SJCRH30 (cell line): ENCODE data around the gene ETV4. TPM values are rescaled to one million over a fixed set of nuclear protein-coding genes. Genes with fewer than 3 reads are reported as not detected.

Experiments used
- DNase-seq, 2 experiments: peaks; one replicate each; pipeline ENCODE4 v3.0.0-alpha.2; 2015 to 2020
- H3K27ac ChIP-seq: fragments of 250-450 bp; sonication (Bioruptor Pico); 2 replicates; pipeline ENCODE4 v1.5.1; 2020; ENCODE audit warnings: mild to moderate bottlenecking, moderate library complexity
- H3K27me3 ChIP-seq: fragments of 250-450 bp; sonication (Bioruptor Pico); 2 replicates; pipeline ENCODE4 v1.5.1; 2020; ENCODE audit warnings: mild to moderate bottlenecking, moderate library complexity
- H3K36me3 ChIP-seq: fragments of 250-450 bp; sonication (Bioruptor Pico); 2 replicates; pipeline ENCODE4 v1.5.1; 2020; ENCODE audit warnings: mild to moderate bottlenecking, moderate library complexity
- H3K4me1 ChIP-seq: fragments of 250-450 bp; sonication (Bioruptor Pico); 2 replicates; pipeline ENCODE4 v1.5.1; 2020; ENCODE audit warnings: mild to moderate bottlenecking, moderate library complexity
- H3K4me3 ChIP-seq: fragments of 250-450 bp; sonication (Bioruptor Pico); 2 replicates; pipeline ENCODE4 v1.5.1; 2020; ENCODE audit warnings: mild to moderate bottlenecking, moderate library complexity
- H3K9me3 ChIP-seq: fragments of 250-450 bp; sonication (Bioruptor Pico); replicated peaks from 2 replicates; pipeline ENCODE4 v1.5.1; 2020; ENCODE audit warnings: mild to moderate bottlenecking, moderate library complexity
- total RNA-seq: library from RNA; depleted of rRNA; stranded (reverse); fragments of >200 nt; shearing (Covaris generic); gene quantifications from 2 replicates; pipeline ENCODE4 v1.2.3, GENCODE V29; 2014

ETV4 gene
- total RNA-seq, 1 experiment from 2014 or later: 70.0 TPM

DNA sequence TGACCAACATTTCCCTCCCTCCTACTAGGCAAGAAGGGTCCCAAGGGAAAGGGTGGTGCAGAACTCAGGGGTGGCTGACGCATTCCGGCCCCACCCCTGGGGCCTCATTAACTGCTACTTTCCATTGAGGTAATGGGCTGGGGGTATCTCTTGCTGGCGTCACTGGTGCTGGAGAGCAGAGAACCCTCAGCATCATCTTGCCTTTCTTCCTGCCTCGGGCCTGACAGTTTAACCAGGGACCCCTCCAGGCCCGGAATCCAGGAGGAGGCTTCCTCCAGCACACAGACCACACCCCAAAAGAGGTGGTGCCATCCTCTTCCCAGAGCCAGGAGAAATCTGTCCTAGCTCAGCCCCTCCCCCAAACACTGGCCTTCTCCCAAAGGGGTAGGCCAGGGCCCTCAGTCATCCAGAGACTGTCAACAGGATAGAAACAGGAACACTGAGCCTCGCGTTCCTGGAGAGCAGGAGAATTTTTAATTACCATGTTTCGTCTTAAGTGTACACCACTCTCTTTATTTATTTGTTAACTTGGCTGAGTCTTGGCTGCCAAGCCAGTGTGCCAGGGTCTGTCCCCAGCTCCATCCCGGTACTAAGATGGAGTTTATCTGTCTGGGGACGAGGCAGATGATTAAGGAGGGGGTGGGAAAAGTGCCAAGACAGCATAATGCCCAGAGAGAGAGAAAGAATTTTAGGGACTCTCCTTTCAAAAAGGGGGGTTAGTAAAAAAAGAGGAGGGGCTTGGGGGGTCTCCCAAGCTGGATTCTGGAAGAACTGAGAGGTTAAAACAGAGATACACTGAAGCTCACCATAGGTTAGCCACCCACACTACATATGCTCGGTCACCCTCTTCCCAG lies 5.1 kb downstream of the ETV4 start:
- Histone ChIP-seq H3K4me1 (peaks cover 23% of the 10 kb centered on the region), H3K27me3 (no peaks in the 10 kb centered on the region), H3K36me3 (no peaks in the 10 kb centered on the region), H3K4me3 (no peak overlapping the region), H3K27ac (no peak overlapping the region), H3K9me3 (no peaks in the 10 kb centered on the region)
- no peak for DNase-seq

DNA sequence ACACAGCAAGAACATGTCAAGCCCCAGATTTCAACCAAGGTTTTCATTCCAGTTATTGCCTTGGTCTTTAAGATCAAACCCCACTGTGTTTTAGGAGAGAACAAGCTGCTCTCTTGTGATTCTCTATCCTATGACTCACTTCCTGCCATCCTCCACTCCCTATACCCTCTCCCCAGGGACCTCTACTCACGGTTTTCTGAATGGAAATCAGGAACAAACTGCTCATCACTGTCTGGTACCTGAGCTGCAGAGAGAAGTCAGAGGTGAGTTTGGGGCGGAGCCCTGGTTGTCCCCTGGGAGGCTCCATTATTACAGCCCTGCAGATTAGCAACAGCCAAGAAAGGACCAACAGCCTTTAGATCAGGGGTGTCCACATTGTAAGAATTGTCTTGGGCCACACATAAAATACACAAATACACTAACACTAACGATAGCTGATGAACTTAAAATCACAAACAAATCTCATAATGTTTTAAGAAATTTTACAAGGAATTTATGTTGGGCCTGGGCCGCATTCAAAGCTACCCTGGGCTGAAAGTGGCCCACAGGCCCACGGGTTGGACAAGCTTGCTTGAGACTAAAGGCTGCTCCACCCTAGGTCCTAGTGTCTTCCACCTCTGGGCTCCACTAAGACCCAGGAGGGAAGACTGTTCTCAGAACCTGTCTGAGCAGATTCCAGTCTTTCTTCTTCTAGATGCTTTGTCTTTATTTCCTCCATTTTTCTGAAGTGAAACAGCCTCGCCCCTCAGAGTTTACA lies 9.7 kb downstream of the ETV4 start:
- Histone ChIP-seq H3K27me3 (no peaks in the 10 kb centered on the region), H3K4me3 (no peak overlapping the region), H3K27ac (peak overlapping the region; percentile 26; the same call in 1 of the 2 replicates), H3K36me3 (no peaks in the 10 kb centered on the region), H3K4me1 (peaks cover 20% of the 10 kb centered on the region), H3K9me3 (no peaks in the 10 kb centered on the region)
- DNase-seq: peak; percentile 57 to 62

DNA sequence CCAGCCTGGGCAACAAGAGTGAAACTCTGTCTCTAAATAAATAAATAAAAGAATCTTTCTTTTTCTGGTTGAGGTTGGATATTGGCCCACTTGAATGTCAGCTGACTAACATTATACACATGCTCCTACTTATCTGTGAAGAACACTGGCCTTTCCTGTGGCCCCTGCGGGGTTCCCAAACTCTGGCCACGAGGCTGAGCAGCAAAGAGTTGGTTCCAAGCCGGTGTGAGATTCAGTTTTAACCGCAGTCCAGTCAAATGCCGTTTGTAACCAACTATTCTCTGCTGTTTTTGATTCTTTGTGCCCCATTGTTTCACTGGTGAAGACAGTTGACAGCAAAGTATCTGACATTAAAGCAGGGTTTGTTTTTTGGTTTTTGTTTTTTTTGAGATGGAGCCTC lies 11.2 kb downstream of the ETV4 start:
- Histone ChIP-seq H3K27ac (no peak overlapping the region), H3K27me3 (no peaks in the 10 kb centered on the region), H3K9me3 (no peaks in the 10 kb centered on the region), H3K4me1 (peaks cover 28% of the 10 kb centered on the region), H3K36me3 (no peaks in the 10 kb centered on the region), H3K4me3 (no peak overlapping the region)
- no peak for DNase-seq

DNA sequence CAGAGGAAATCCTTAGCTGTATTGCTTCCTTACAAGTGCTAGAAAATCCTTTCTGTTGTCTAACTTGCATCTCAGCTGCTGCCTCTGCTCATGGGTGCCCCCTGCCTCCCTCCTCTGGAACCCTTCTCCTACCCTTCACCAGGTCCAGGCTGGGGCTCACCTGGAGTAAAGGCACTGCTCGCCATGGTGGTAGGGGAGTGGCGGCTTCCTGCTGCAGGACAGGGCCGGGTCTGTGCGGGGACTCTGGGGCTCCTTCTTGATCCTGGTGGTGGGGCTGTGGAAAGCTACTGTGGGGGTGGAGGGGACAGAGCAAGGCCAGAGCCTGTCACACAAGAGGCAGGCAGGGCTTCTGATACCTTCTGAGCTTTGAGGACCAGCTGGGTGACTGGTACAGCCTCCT lies 12.4 kb downstream of the ETV4 start:
- Histone ChIP-seq H3K4me3 (no peak overlapping the region), H3K27me3 (no peaks in the 10 kb centered on the region), H3K4me1 (peaks cover 38% of the 10 kb centered on the region), H3K36me3 (no peaks in the 10 kb centered on the region; the same call in 1 of the 2 replicates), H3K9me3 (no peaks in the 10 kb centered on the region), H3K27ac (no peak overlapping the region)
- DNase-seq: no peak

DNA sequence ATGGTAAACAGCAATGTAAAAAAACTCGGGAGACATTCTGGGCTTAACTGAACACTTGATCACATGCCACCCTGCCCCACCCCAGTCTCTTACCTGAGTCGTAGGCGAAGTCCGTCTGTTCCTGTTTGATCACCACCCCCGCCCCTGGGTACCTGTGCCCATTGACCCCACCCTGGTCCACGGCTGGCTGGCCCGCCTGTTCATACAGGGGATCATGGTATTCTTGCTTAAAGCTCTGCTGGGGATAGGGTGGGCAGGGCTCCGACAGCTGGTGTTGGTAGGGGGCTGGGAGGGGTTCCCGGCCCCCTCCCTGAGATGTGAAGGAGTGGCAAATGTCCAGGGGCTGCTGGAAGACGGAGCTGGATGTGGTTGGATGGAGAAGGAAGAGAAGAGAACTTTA lies 13.6 kb downstream of the ETV4 start:
- Histone ChIP-seq H3K4me3 (no peak overlapping the region), H3K36me3 (no peaks in the 10 kb centered on the region; the same call in 1 of the 2 replicates), H3K27me3 (no peaks in the 10 kb centered on the region), H3K27ac (no peak overlapping the region), H3K4me1 (peaks cover 38% of the 10 kb centered on the region), H3K9me3 (no peaks in the 10 kb centered on the region)
- DNase-seq: no peak

DNA sequence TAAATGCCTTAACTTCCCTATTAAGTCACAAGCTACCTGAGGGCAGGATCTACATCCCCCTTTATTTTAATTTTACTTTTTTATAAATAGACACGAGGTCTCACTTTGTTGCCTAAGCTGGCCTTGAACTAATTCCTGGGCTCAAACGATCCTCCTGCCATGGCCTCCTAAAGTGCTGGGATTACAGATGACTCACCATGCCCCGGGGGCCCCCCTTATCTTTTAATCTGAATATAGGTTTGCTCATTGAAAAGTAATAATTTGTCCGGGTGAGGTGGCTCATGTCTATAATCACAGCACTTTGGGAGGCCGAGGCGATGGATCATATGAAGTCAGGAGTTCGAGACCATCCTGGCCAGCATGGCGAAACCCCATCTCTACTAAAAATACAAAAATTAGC lies 14.2 kb downstream of the ETV4 start:
- DNase-seq: no peak
- Histone ChIP-seq H3K4me1 (peaks cover 38% of the 10 kb centered on the region), H3K36me3 (no peaks in the 10 kb centered on the region; the same call in 1 of the 2 replicates), H3K27ac (no peak overlapping the region), H3K9me3 (no peaks in the 10 kb centered on the region), H3K4me3 (no peak overlapping the region), H3K27me3 (no peaks in the 10 kb centered on the region)

DNA sequence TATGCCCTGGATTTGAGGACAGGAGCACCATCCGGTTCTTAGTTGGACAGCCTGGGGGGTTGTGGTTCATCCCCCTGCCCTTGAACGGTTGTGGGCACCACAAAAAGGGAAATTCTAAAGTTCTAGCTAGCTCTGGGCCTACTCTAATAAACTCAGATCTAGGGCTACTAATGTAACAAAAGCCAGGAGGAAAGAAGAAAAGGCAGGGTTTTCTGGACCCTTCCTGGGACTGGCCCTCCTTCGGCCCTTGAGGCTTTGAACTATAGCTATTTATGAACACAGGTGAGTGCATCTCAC lies 15.1 kb downstream of the ETV4 start:
- H3K4me3 ChIP-seq: peak overlapping the region; percentile 24

DNA sequence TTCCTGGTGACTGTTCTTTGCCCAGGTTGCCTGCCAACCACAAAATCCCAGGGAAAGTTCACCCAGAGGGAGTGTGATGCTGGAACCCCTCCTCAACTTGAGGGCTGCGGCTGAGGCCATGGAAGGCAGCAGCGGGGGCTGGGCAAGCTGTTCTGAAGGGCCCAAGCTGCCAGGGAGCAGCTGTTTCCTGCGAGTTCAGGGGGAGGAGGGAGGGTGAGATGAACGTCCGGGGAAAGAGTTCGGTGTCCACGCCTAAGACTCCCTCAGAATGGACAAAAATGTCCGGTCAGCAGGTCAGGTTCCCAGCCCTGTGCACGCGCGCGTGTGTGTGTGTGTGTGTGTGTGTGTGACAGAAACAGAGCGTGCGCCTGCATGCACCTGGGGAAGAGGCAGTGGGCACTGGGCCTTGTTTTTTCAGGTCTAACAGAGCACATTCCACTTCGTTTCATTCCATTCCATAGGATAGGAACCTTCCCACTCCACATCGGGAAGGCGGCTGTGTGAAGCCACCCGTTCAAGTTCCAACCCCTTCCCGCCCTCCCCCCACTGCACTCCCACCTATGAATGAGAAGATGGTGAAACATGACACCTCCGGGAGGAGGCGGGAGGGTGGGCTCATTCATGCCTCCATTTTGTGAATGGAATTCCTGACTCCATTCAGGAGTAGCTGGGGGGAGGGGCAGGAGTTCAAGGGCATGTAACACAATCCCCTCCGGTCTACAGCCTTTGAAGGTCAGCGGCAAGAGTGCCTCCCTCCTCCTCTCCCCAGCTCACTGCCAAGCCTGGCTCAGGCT lies 15.7 kb downstream of the ETV4 start:
- Histone ChIP-seq H3K4me3 (peak overlapping the region; percentile 43), H3K27me3 (no peaks in the 10 kb centered on the region), H3K9me3 (no peaks in the 10 kb centered on the region), H3K36me3 (peaks cover 9% of the 10 kb centered on the region), H3K4me1 (peaks cover 24% of the 10 kb centered on the region), H3K27ac (peak overlapping the region; percentile 84)
- peak; percentile 100 for DNase-seq

More for the DNA sequence above, 15.1 kb downstream of the ETV4 start:
- H3K36me3 ChIP-seq: peaks cover 7% of the 10 kb centered on the region
- H3K27ac ChIP-seq: peak overlapping the region; percentile 84
- H3K4me1 ChIP-seq: peaks cover 28% of the 10 kb centered on the region
- no peaks in the 10 kb centered on the region for H3K9me3 ChIP-seq
- H3K27me3 ChIP-seq: no peaks in the 10 kb centered on the region
- no peak for DNase-seq

DNA sequence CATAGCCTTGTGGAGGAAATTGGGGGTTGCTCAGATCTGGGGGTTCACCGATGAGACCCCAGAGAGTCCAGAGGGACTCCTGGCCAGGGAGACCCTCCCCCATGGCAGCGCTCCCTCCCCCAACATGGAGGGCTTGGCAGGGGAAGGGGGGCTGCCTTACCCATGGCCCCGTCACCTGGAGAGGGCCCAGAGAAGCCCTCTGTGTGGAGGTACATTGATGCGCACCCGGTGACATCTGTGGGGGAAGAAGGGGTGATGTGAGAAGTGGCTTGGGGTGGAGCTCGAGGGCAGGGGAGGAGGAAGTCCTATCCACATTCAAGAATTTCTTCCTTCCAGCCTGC lies 16.2 kb downstream of the ETV4 start:
- H3K36me3 ChIP-seq: peaks cover 12% of the 10 kb centered on the region
- H3K27ac ChIP-seq: peak overlapping the region; percentile 84
- no peaks in the 10 kb centered on the region for H3K27me3 ChIP-seq
- DNase-seq: no peak
- peaks cover 24% of the 10 kb centered on the region for H3K4me1 ChIP-seq
- H3K9me3 ChIP-seq: no peaks in the 10 kb centered on the region
- H3K4me3 ChIP-seq: peak overlapping the region; percentile 43

DNA sequence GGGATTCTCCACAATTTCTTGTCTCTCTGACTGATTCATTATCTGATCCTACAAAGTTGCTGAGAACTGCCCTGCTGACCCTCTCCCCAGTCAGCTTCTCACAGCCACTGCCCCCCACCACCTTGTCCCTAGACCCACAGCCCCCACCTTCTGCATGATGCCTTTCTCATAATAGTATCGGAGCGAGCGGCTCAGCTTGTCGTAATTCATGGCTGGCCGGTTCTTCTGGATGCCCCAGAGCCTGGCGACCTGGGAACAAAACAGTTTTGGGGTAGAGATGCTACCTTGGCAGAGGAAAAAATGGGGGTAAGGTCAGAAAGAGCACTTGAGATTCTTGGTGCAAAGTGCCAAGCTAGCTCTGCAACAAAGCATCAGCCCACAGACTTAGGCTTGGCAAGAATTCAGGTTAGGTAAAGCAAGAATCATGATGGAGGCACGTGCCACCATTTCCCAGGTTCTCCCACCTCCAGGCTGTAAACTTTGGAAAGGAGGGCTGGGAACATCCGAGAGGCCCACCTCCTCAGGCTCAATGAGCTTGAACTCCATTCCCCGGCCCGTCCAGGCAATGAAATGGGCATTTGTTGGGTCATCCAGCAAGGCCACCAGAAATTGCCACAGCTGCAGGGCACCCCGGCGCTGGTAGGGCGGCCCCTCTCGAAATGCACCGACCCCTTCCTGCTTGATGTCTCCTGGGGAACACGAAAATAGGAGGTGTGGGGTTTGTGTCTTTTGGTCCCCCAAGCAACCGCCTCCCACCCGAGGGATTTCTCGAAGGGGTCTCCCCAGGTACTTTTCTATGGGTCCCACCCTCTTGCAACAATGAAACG lies 16.9 kb downstream of the ETV4 start:
- no peak overlapping the region for H3K4me3 ChIP-seq
- H3K9me3 ChIP-seq: no peaks in the 10 kb centered on the region
- H3K36me3 ChIP-seq: peaks cover 12% of the 10 kb centered on the region
- no peaks in the 10 kb centered on the region for H3K27me3 ChIP-seq
- peak overlapping the region; percentile 84; the same call in 1 of the 2 replicates for H3K27ac ChIP-seq
- H3K4me1 ChIP-seq: peaks cover 24% of the 10 kb centered on the region
- DNase-seq: no peak

DNA sequence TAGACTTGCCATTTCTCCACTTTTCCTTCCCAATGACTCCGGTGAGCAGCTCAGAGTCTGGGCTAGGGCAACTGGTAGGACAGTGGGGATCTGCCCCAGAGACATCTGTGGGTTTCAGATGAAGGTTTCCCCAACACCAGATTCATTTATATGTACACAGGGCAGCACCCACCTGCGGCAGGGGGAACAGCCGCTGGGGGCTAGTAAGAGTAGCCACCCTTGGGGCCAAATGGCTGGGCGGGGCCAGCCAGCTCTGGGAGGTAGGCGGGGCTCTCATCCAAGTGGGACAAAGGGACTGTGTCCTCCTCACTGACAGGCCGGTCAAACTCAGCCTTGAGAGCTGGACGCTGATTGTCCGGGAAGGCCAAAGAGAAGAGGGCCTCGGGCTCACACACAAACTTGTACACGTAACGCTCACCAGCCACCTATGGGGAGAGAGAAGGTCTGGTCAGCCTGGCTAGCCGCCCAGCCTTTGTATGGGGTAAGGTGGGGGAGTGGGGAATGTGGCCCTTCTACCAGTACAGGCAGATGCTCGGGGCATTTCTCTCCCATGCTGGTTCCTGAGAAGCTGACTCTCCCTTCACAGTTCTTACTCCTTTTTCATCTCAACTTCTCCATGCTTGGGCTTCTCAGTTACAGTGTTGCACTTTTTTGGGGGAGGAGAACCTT lies 17.7 kb downstream of the ETV4 start:
- H3K4me3 ChIP-seq: no peak overlapping the region
- H3K9me3 ChIP-seq: no peaks in the 10 kb centered on the region
- peaks cover 24% of the 10 kb centered on the region for H3K4me1 ChIP-seq
- H3K36me3 ChIP-seq: peaks cover 18% of the 10 kb centered on the region
- no peaks in the 10 kb centered on the region for H3K27me3 ChIP-seq
- no peak for DNase-seq
- no peak overlapping the region for H3K27ac ChIP-seq

DNA sequence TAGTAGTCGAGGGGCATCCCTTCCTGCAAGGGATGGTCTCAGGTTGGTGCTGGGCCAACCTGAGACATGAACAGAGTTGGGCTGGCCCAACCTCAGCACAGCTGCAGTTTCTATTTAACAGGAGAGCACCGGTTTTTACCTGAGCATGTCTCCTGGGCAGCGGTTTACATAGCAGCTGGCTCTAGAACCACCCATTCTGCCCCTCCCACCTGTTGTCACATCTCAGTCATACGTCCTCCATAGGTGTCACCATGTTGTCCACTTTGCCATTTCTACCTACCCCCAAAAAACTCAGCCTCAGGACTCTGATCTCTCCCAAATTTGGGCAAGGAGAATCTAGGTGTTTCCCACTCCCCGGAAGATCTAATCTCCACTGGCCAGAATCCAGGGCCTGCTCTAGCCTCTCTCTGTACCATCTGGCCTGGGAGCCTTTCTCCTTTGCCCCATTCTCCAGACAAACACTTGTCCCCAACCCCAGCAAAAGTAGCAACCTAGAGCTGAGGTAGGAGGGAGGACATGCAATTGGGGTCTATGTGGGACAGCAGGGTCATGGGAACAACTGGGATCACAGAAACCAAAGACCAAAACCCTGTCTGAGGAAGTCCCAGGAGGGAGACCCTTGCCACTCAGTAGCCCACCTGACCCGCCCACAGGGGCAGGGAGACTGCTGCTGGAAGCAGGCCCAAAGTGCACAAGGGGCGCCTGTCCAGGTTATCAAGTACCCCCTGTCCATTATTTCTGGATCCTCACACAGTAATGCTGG lies 19.1 kb downstream of the ETV4 start:
- Histone ChIP-seq H3K27ac (no peak overlapping the region), H3K4me3 (no peak overlapping the region), H3K27me3 (no peaks in the 10 kb centered on the region), H3K9me3 (no peaks in the 10 kb centered on the region), H3K4me1 (peaks cover 24% of the 10 kb centered on the region), H3K36me3 (peaks cover 27% of the 10 kb centered on the region)
- DNase-seq: no peak

DNA sequence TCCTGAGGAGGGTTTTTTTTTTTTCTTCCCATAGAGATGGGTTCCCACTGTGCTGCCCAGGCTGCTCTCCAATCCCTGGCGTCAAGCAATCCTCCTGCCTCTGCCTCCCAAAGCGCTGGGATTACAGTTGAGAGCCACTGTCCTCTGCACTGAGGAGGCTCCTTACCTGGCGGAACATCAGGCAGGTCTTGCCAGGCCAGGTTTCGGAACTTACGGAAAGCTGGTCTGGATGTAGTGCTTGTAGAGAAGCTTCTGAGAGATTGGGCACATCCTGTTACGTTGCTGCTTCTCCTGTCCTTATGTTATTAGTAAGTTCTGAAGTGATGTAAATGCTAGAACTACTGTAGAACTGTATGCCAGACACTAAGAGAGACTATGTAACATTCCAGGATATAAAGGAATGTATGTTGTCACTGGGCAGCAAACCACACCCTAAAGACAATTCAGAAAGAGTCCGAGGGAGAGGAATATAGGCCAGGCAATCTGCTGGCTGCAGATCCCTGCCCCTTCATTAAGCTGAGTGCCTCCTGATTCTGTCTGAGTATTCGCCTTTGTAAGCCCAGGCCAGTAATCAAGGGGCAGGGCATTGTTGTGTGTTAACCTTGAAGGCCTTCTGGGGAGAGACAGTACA lies 21.1 kb downstream of the ETV4 start:
- H3K27ac ChIP-seq: no peak overlapping the region
- no peak for DNase-seq
- peaks cover 11% of the 10 kb centered on the region for H3K4me1 ChIP-seq
- H3K36me3 ChIP-seq: peaks cover 46% of the 10 kb centered on the region
- no peaks in the 10 kb centered on the region for H3K27me3 ChIP-seq
- H3K4me3 ChIP-seq: no peak overlapping the region
- no peaks in the 10 kb centered on the region for H3K9me3 ChIP-seq
